H1 (cell line): ENCODE measurements around the gene PTX4. TPM values are rescaled to one million over a fixed set of nuclear protein-coding genes. Genes with fewer than 3 reads are reported as not detected.

Experiments
- BCL11A ChIP-seq, 2 experiments: IDR thresholded peaks; one replicate each; pipeline ENCODE4 v1.6.1; 2011; ENCODE audit warnings: low read depth in 2 of 2, low read length in 2 of 2, mild to moderate bottlenecking in 2 of 2
- CHD7 ChIP-seq: fragments of 300-600 bp; sonication (generic); IDR thresholded peaks from 2 replicates; pipeline ENCODE4 v1.7.1; 2012; ENCODE audit warnings: low read length, moderate library complexity, mild to moderate bottlenecking, inconsistent platforms; ENCODE audit not compliant: insufficient replicate concordance
- EGR1 ChIP-seq: IDR thresholded peaks from 2 replicates; pipeline ENCODE4 v1.6.1; 2011; ENCODE audit warnings: low read depth, low read length, borderline replicate concordance
- FOSL1 ChIP-seq: IDR thresholded peaks from 2 replicates; pipeline ENCODE4 v1.6.1; 2011; ENCODE audit warnings: mild to moderate bottlenecking, low read depth, low read length, moderate library complexity; ENCODE audit not compliant: insufficient read depth
- KDM4A ChIP-seq: IDR thresholded peaks from one replicate; pipeline ENCODE4 v1.7.1; 2012; ENCODE audit warnings: low read depth, mild to moderate bottlenecking, moderate library complexity, low read length, inconsistent platforms; ENCODE audit not compliant: severe bottlenecking
- RBBP5 ChIP-seq: IDR thresholded peaks from 2 replicates; pipeline ENCODE4 v1.7.1; 2012; ENCODE audit warnings: low read depth, mild to moderate bottlenecking, inconsistent platforms, low read length, moderate library complexity, borderline replicate concordance
- SAP30 ChIP-seq: fragments of 300-600 bp; sonication (generic); IDR thresholded peaks from 2 replicates; pipeline ENCODE4 v1.7.1; 2012; ENCODE audit warnings: low read length, moderate library complexity, mild to moderate bottlenecking, inconsistent platforms; ENCODE audit not compliant: insufficient read depth, insufficient replicate concordance
- SP2 ChIP-seq: IDR thresholded peaks from 2 replicates; pipeline ENCODE4 v1.6.1; 2012; ENCODE audit warnings: mild to moderate bottlenecking, low read length, inconsistent platforms
- SRF ChIP-seq: IDR thresholded peaks from 2 replicates; pipeline ENCODE4 v1.6.1; 2011; ENCODE audit warnings: mild to moderate bottlenecking, low read depth, low read length, moderate library complexity
- polyA plus RNA-seq, 7 experiments: library from polyadenylated mRNA; depleted of rRNA in 3 of 7; stranded (reverse) in 5 of 7; unstranded in 2 of 7; fragments of >200 nt in 5 of 7; fragments of 200-250 nt in 2 of 7; gene quantifications; 1 replicate in 5 of 7; 2 replicates in 1 of 7; 4 replicates in 1 of 7; pipeline versions ENCODE4 v1.2.1 to v1.2.3, GENCODE V29; 2011 to 2013; ENCODE audit warnings: missing spikeins in 2 of 7, mixed read lengths in 2 of 7
- total RNA-seq: library from RNA; stranded (reverse); fragmentation: NEBNext Ultra II Directional; extraction: Animal tissue kit (Norgen Biotek cat#: 25700); gene quantifications from 2 replicates; pipeline ENCODE4 v1.2.1, GENCODE V29; 2021

Gene PTX4
- total and polyA plus RNA-seq, 2 of the 8 experiments (the other 6 are each of a cell fraction or from before 2014, with no cell fraction given): not detected

- TF ChIP-seq CHD7 (no peak), SP2 (no peak), KDM4A (no peak), SAP30 (no peak), FOSL1 (no peak), RBBP5 (no peak), SRF (no peak), BCL11A (IDR thresholded peaks at IDR 0.05; ENCODE audit: low read depth in 2 of 2, low read length in 2 of 2) (no peak), EGR1 (no peak)
These were observed 37.3 kb upstream of the PTX4 start (continued) for GRCh38 chr16:1525871-1526607.
